Activated B cell treated with CpG ODN at 0.5 μM for 24 hours (primary cell): ENCODE results near the gene ZNF841. TPM values are rescaled to one million over a fixed set of nuclear protein-coding genes. Genes with fewer than 3 reads are reported as not detected.
"Not testable (repeated sequence)": the region's sequence is repeated elsewhere in the genome, so short reads cannot be mapped to it uniquely, and the experiment has no call there.

Experiments
- ATAC-seq: fragments of 200-7000 bp; cut with Tn5 transposase; one replicate; pipeline ENCODE4 v1.10.0; 2021; ENCODE audit warnings: low read depth, mild to moderate bottlenecking, moderate library complexity
- CTCF ChIA-PET: fragments of 350-600 bp; sonication (Branson Sonifier 250); formaldehyde crosslinking; loops from one replicate; lab custom pipeline; 2021; ENCODE audit warnings: antibody characterized with exemption; lab: Charles Lee
- POLR2A ChIA-PET: fragments of 350-600 bp; sonication (Branson Sonifier 250); formaldehyde crosslinking; loops from one replicate; lab custom pipeline; 2021; ENCODE audit warnings: antibody characterized with exemption; lab: Charles Lee
- DNase-seq: peaks from one replicate; pipeline ENCODE4 v3.0.0; 2022
- H3K27ac Mint-ChIP-seq: one replicate; pipeline ENCODE4 v1.8.0; 2020; ENCODE audit warnings: mixed read lengths
- H3K27me3 Mint-ChIP-seq: one replicate; pipeline ENCODE4 v1.8.0; 2021; ENCODE audit warnings: mixed read lengths
- H3K36me3 Mint-ChIP-seq: one replicate; pipeline ENCODE4 v1.8.0; 2021; ENCODE audit warnings: low read depth, mixed read lengths
- H3K4me1 Mint-ChIP-seq: one replicate; pipeline ENCODE4 v1.8.0; 2021; ENCODE audit warnings: mixed read lengths
- H3K4me3 Mint-ChIP-seq: one replicate; pipeline ENCODE4 v1.8.0; 2020; ENCODE audit warnings: mild to moderate bottlenecking, mixed read lengths
- H3K9me3 Mint-ChIP-seq: one replicate; pipeline ENCODE4 v1.8.0; 2020; ENCODE audit warnings: mixed read lengths
- intact Hi-C: fragments of 100-400 bp; cut with micrococcal nuclease; formaldehyde crosslinking; loops from one replicate; pipeline ENCODE4 v1.15.1; 2024
- total RNA-seq: library from RNA; stranded (reverse); gene quantifications from 2 replicates; pipeline ENCODE4 v1.2.3, GENCODE V29; 2022
- TF ChIP-seq, protein P1 (sequence below): fragments of 200-600 bp; IDR thresholded peaks from one replicate; pipeline ENCODE4 v1.8.0; 2022; ENCODE audit warnings: antibody characterized with exemption, mild to moderate bottlenecking

Gene ZNF841
- total RNA-seq, 1 donor from 2014 or later, result 42.7 TPM

DNA sequence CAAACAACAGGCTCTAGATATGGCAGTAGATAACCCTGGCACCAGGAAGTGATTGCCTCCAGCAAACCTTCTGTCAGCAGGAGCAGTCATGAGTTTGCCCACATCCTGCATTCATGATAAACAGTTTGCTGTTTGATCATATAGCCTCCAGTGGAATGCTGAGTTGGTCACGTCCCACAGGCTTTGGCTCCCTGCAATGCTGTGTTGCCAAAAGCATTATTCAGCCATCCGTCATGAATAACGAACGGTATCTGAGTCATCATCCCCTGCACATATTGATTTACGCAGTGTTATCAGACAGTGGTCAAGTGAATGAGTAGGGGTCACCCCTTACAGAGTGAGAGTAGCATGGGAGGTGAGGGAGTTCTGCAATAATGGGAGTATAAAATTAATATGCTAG lies 25.1 kb downstream of the ZNF841 start:
- H3K4me3 Mint-ChIP-seq, result no peak overlapping the region
- no peaks in the 10 kb centered on the region for H3K27me3 Mint-ChIP-seq
- H3K4me1 Mint-ChIP-seq, result no peaks in the 10 kb centered on the region
- no peak overlapping the region for H3K27ac Mint-ChIP-seq
- DNase-seq (no peak), ATAC-seq (no peak)
- ChIA-PET POLR2A (no interaction called here), CTCF (no interaction called here)
- intact Hi-C loops, result no loop called here
- H3K9me3 Mint-ChIP-seq, result peaks cover 54% of the 10 kb centered on the region
- peaks cover 99% of the 10 kb centered on the region for H3K36me3 Mint-ChIP-seq
- TF ChIP-seq, protein P1, sequence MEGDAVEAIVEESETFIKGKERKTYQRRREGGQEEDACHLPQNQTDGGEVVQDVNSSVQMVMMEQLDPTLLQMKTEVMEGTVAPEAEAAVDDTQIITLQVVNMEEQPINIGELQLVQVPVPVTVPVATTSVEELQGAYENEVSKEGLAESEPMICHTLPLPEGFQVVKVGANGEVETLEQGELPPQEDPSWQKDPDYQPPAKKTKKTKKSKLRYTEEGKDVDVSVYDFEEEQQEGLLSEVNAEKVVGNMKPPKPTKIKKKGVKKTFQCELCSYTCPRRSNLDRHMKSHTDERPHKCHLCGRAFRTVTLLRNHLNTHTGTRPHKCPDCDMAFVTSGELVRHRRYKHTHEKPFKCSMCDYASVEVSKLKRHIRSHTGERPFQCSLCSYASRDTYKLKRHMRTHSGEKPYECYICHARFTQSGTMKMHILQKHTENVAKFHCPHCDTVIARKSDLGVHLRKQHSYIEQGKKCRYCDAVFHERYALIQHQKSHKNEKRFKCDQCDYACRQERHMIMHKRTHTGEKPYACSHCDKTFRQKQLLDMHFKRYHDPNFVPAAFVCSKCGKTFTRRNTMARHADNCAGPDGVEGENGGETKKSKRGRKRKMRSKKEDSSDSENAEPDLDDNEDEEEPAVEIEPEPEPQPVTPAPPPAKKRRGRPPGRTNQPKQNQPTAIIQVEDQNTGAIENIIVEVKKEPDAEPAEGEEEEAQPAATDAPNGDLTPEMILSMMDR, result no peak

- CTCF ChIA-PET, result no interaction called here
- no peaks in the 10 kb centered on the region for H3K27me3 Mint-ChIP-seq
- intact Hi-C loops, result no loop called here
- H3K9me3 Mint-ChIP-seq, result peaks cover 54% of the 10 kb centered on the region
- no peaks in the 10 kb centered on the region for H3K4me1 Mint-ChIP-seq
- no peak overlapping the region for H3K4me3 Mint-ChIP-seq
- H3K27ac Mint-ChIP-seq, result no peak overlapping the region
- DNase-seq (no peak), ATAC-seq (no peak)
- peaks cover 99% of the 10 kb centered on the region for H3K36me3 Mint-ChIP-seq
- POLR2A ChIA-PET, result no interaction called here
- TF ChIP-seq, protein P1, result no peak
Measured at GRCh38 chr19:52069653-52070052, 25.9 kb downstream of the ZNF841 start.

DNA sequence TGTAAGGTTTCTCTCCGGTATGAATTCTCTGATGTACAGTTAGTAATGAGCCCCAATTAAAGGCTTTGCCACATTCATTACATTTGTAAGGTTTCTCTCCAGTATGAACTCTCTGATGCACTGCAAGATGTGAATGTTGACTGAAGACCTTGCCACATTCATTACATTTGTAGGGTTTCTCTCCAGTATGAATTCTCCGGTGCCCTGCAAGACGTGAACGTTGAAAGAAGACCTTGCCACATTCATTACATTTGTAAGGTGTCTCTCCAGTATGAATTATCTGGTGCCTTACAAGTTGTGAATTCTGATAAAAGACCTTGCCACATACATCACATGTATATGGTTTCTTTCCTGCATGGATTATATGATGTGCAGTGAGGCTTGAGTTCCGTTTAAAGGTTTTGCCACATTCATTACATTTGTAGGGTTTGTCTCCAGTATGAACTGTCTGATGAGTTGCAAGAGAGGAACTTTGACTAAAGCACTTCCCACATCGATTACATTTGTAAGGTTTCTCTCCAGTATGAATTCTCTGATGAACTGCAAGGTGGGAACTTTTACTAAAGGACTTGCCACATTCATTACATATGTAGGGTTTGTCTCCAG lies 29.2 kb downstream of the ZNF841 start:
- Mint-ChIP-seq H3K36me3 (peaks cover 88% of the 10 kb centered on the region), H3K4me1 (no peaks in the 10 kb centered on the region), H3K27ac (no peak overlapping the region), H3K9me3 (peaks cover 46% of the 10 kb centered on the region), H3K4me3 (no peak overlapping the region), H3K27me3 (no peaks in the 10 kb centered on the region)
- ChIA-PET CTCF (no interaction called here), POLR2A (no interaction called here)
- intact Hi-C loops, result no loop called here
- no peak for DNase-seq
- ATAC-seq, result no peak
- TF ChIP-seq, protein P1, result no peak

DNA sequence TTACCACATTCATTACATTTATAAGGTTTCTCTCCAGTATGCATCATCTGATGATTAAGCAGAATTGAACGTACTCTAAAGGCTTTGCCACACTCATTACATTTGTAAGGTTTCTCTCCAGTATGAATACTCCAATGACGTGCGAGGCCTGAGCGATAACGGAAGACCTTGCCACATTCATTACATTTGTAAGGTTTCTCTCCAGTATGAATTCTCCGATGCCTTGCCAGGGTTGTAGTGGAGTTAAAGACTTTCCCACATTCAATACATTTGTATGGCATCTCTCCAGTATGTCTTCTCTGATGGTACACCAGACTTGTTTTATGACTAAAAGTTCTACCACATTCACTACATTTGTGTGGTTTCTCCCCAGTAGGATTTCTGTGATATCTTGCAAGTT lies 30.2 kb downstream of the ZNF841 start:
- Mint-ChIP-seq H3K4me3 (no peak overlapping the region), H3K27me3 (no peaks in the 10 kb centered on the region), H3K27ac (no peak overlapping the region), H3K9me3 (peaks cover 45% of the 10 kb centered on the region), H3K36me3 (peaks cover 84% of the 10 kb centered on the region), H3K4me1 (no peaks in the 10 kb centered on the region)
- CTCF ChIA-PET, result no interaction called here
- intact Hi-C loops, result no loop called here
- TF ChIP-seq, protein P1, result no peak
- POLR2A ChIA-PET, result no interaction called here
- DNase-seq, result no peak
- ATAC-seq, result no peak

- H3K9me3 Mint-ChIP-seq, result peaks cover 45% of the 10 kb centered on the region
Measured at GRCh38 chr19:52056480-52056879, 39.1 kb downstream of the ZNF841 start.

DNA sequence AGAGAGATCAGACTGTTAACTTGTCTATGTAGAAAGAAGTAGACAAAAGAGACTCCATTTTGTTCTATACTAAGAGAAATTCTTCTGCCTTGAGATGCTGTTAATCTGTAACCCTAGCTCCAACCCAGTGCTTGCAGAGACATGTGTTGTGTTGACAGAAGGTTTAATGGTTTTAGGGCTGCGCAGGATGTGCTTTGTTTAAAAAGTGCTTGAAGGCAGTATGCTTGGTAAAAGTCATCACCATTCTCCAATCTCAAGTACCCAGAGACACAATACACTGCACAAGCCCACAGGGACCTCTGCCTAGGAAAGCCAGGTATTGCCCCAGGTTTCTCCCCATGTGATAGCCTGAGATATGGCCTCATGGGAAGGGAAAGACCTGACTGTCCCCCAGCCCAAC lies 43.8 kb downstream of the ZNF841 start:
- POLR2A ChIA-PET, result interaction anchor here (0.6 kb wide), 1 partner anchor 115 kb away, joined by 20 read pairs; no protein-coding TSS in a partner anchor
- intact Hi-C loops, H3K4me3 Mint-ChIP-seq, CTCF ChIA-PET, DNase-seq, ATAC-seq, H3K27me3 Mint-ChIP-seq, H3K27ac Mint-ChIP-seq: not testable (repeated sequence)
- Mint-ChIP-seq H3K4me1 (peaks cover 19% of the 10 kb centered on the region), H3K36me3 (peaks cover 52% of the 10 kb centered on the region), H3K9me3 (peaks cover 26% of the 10 kb centered on the region)

More at GRCh38 chr19:52056480-52056879, 39.1 kb downstream of the ZNF841 start:
- H3K27me3 Mint-ChIP-seq, CTCF ChIA-PET, DNase-seq, H3K4me3 Mint-ChIP-seq, POLR2A ChIA-PET, H3K27ac Mint-ChIP-seq, H3K4me1 Mint-ChIP-seq, ATAC-seq, intact Hi-C loops: not testable (repeated sequence)
- peaks cover 56% of the 10 kb centered on the region for H3K36me3 Mint-ChIP-seq
